MM.1S (cell line): ENCODE measurements around the gene SMURF1.

Source experiments
- DNase-seq: peaks from one replicate; pipeline ENCODE4 v3.0.0-alpha.2; 2015
- H2AFZ ChIP-seq: fragments of 300-600 bp; sonication (generic); 2 replicates; pipeline ENCODE4 v1.6.0; 2016; ENCODE audit warnings: antibody characterized with exemption, low read length
- H3F3A ChIP-seq: fragments of 300-600 bp; sonication (generic); 2 replicates; pipeline ENCODE4 v1.6.1; 2016; ENCODE audit warnings: mild to moderate bottlenecking, antibody characterized with exemption, low read length, moderate library complexity, mixed read lengths; ENCODE audit not compliant: insufficient read depth
- H3K27ac ChIP-seq: fragments of 300-600 bp; sonication (generic); 2 replicates; pipeline ENCODE4 v1.5.1; 2016; ENCODE audit warnings: mild to moderate bottlenecking, low read length
- H3K27me3 ChIP-seq: fragments of 300-600 bp; sonication (generic); replicated peaks from 2 replicates; pipeline ENCODE4 v1.6.0; 2016; ENCODE audit warnings: low read length; ENCODE audit not compliant: insufficient read depth
- H3K36me3 ChIP-seq: fragments of 300-600 bp; sonication (generic); replicated peaks from 2 replicates; pipeline ENCODE4 v1.6.1; 2016; ENCODE audit warnings: mild to moderate bottlenecking, low read length, mixed read lengths; ENCODE audit not compliant: insufficient read depth
- H3K4me1 ChIP-seq: fragments of 300-600 bp; sonication (generic); 2 replicates; pipeline ENCODE4 v1.6.1; 2016; ENCODE audit warnings: low read length, mixed read lengths
- H3K4me2 ChIP-seq: fragments of 300-600 bp; sonication (generic); 2 replicates; pipeline ENCODE4 v1.6.0; 2016; ENCODE audit warnings: low read depth, low read length
- H3K4me3 ChIP-seq: fragments of 300-600 bp; sonication (generic); 2 replicates; pipeline ENCODE4 v1.5.1; 2016; ENCODE audit warnings: low read length, mixed read lengths
- H3K79me2 ChIP-seq: fragments of 300-600 bp; sonication (generic); 2 replicates; pipeline ENCODE4 v1.6.1; 2016; ENCODE audit warnings: mixed run types, low read length, mixed read lengths
- H3K9ac ChIP-seq: fragments of 300-600 bp; sonication (generic); 2 replicates; pipeline ENCODE4 v1.6.1; 2016; ENCODE audit warnings: low read length, mixed read lengths
- H3K9me2 ChIP-seq: fragments of 300-600 bp; sonication (generic); replicated peaks from 2 replicates; pipeline ENCODE4 v1.6.1; 2016; ENCODE audit warnings: mild to moderate bottlenecking, low read length, mixed read lengths; ENCODE audit not compliant: insufficient read depth
- H3K9me3 ChIP-seq: fragments of 300-600 bp; sonication (generic); replicated peaks from 2 replicates; pipeline ENCODE4 v1.6.1; 2016; ENCODE audit warnings: mild to moderate bottlenecking, low read length, mixed read lengths; ENCODE audit not compliant: insufficient read depth
- H4K20me1 ChIP-seq: fragments of 300-600 bp; sonication (generic); 2 replicates; pipeline ENCODE4 v1.6.1; 2016; ENCODE audit warnings: mild to moderate bottlenecking, low read length, moderate library complexity, mixed read lengths; ENCODE audit not compliant: insufficient read depth
- EZH2 ChIP-seq: fragments of 300-600 bp; sonication (generic); optimal IDR thresholded peaks from 2 replicates; pipeline ENCODE3; 2017; ENCODE audit warnings: low read depth, mild to moderate bottlenecking, antibody characterized with exemption, low read length, mixed read lengths
- EZH2phosphoT487 ChIP-seq: fragments of 300-600 bp; sonication (generic); IDR thresholded peaks from 2 replicates; pipeline ENCODE4 v1.6.1; 2018; ENCODE audit warnings: antibody characterized with exemption, low read length
- TF ChIP-seq, protein P1 (sequence below): fragments of 300-600 bp; sonication (generic); IDR thresholded peaks from 2 replicates; pipeline ENCODE4 v1.5.1; 2016; ENCODE audit warnings: antibody characterized with exemption, low read length, mixed read lengths

SMURF1 gene

DNA sequence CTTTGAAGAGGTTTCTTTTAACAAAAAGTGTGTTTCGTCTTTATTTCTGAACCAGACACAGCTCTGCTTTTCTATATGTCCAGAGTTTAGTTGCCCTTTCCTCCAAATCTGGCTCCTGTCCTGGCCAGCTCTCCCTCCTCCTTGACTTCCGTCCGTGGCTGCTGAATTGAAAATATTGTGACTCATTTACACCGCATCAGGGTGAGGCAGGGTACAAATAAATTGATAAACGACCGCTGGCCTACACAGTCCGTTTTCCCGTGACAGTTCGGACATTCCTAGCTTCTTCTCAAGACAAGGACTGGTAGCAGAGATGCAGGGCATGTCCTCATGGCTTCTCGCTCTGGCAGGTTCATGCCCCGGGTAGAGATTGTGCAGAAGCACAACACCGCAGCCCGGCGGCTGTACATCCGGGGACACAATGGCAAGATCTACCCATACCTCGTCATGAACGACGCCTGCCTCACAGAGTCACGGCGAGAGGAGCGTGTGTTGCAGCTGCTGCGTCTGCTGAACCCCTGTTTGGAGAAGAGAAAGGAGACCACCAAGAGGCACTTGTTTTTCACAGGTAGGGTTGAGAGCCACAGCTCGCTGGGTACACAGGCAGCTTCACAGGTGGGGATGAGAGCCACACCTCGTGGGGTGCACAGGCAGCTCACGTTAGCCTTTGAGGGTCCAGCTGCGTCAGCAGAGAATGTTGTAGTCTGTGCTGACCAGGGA lies 139.0 kb downstream of the SMURF1 start:
- peaks cover 8% of the 10 kb centered on the region; the same call in 1 of the 2 replicates for H3K36me3 ChIP-seq
- no peaks in the 10 kb centered on the region for H3F3A ChIP-seq
- no peak overlapping the region for H3K4me2 ChIP-seq
- no peak for DNase-seq
- no peaks in the 10 kb centered on the region for H3K27me3 ChIP-seq
- no peak overlapping the region for H2AFZ ChIP-seq
- no peak overlapping the region for H3K27ac ChIP-seq
- H3K79me2 ChIP-seq: 0 out of 2 replicates have a peak, but pooled peaks cover 6% of the 10 kb centered on the region
- TF ChIP-seq, protein P1, sequence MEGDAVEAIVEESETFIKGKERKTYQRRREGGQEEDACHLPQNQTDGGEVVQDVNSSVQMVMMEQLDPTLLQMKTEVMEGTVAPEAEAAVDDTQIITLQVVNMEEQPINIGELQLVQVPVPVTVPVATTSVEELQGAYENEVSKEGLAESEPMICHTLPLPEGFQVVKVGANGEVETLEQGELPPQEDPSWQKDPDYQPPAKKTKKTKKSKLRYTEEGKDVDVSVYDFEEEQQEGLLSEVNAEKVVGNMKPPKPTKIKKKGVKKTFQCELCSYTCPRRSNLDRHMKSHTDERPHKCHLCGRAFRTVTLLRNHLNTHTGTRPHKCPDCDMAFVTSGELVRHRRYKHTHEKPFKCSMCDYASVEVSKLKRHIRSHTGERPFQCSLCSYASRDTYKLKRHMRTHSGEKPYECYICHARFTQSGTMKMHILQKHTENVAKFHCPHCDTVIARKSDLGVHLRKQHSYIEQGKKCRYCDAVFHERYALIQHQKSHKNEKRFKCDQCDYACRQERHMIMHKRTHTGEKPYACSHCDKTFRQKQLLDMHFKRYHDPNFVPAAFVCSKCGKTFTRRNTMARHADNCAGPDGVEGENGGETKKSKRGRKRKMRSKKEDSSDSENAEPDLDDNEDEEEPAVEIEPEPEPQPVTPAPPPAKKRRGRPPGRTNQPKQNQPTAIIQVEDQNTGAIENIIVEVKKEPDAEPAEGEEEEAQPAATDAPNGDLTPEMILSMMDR: no peak
- TF ChIP-seq EZH2phosphoT487 (no peak), EZH2 (no peak)
- H3K9ac ChIP-seq: no peak overlapping the region
- H3K4me1 ChIP-seq: no peaks in the 10 kb centered on the region
- H3K9me2 ChIP-seq: no peaks in the 10 kb centered on the region
- no peaks in the 10 kb centered on the region for H4K20me1 ChIP-seq
- no peaks in the 10 kb centered on the region for H3K9me3 ChIP-seq
- H3K4me3 ChIP-seq: no peak overlapping the region

DNA sequence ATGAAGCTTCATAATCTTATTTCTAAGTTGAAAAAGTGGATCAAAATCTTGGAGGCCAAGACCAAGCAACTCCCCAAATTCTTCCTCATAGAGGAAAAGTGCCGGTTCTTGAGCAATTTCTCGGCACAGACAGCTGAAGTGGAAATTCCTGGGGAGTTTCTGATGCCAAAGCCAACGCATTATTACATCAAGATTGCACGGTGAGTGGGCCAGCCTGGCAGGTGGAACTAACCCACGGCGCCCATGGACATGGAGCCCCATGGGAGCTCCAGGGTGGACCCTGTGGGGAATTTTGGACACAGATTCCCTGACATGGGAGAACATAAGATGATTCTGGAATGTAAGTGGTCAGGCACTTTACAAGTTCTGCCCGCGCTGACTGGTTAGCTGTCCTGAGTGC lies 139.7 kb downstream of the SMURF1 start:
- Histone ChIP-seq H3K27ac (no peak overlapping the region), H3K9me2 (no peaks in the 10 kb centered on the region), H3F3A (no peaks in the 10 kb centered on the region), H3K4me2 (no peak overlapping the region), H3K4me3 (no peak overlapping the region), H3K9ac (no peak overlapping the region), H3K27me3 (no peaks in the 10 kb centered on the region), H2AFZ (no peak overlapping the region), H3K9me3 (no peaks in the 10 kb centered on the region), H3K79me2 (0 out of 2 replicates have a peak, but pooled peaks cover 6% of the 10 kb centered on the region), H3K4me1 (no peaks in the 10 kb centered on the region), H3K36me3 (peaks cover 8% of the 10 kb centered on the region; the same call in 1 of the 2 replicates), H4K20me1 (no peaks in the 10 kb centered on the region)
- TF ChIP-seq EZH2 (no peak), EZH2phosphoT487 (no peak)
- TF ChIP-seq, protein P1: no peak
- DNase-seq: no peak

DNA sequence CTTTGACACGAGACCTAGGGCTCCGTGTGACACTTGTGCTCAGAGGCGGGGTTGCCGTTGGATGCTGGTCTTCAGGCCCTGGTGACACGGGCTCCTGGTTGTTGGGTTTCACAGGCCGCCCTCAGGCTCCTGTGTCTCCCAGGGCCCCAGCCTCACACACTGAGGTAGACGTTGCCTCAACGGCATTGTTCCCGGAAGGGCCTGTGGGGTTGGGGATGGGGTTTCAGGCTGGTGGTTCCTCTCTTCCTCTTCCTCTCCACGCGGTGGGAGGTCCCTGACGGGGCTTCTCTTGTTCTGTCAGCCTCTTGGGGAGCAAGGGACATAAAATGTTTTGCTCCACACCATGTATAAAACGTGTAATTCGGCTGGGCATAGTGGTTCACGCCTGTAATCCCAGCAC lies 140.5 kb downstream of the SMURF1 start:
- Histone ChIP-seq H3K27ac (no peak overlapping the region), H3K36me3 (peaks cover 8% of the 10 kb centered on the region; the same call in 1 of the 2 replicates)

More for the DNA sequence above, 140.5 kb downstream of the SMURF1 start:
- no peaks in the 10 kb centered on the region for H3K9me3 ChIP-seq
- DNase-seq: no peak
- H3K27me3 ChIP-seq: no peaks in the 10 kb centered on the region
- H4K20me1 ChIP-seq: no peaks in the 10 kb centered on the region
- H3K79me2 ChIP-seq: 0 out of 2 replicates have a peak, but pooled peaks cover 6% of the 10 kb centered on the region
- no peaks in the 10 kb centered on the region for H3K4me1 ChIP-seq
- TF ChIP-seq, protein P1: no peak
- TF ChIP-seq EZH2phosphoT487 (no peak), EZH2 (no peak)
- H2AFZ ChIP-seq: no peak overlapping the region
- H3K4me2 ChIP-seq: no peak overlapping the region
- H3F3A ChIP-seq: no peaks in the 10 kb centered on the region
- no peaks in the 10 kb centered on the region for H3K9me2 ChIP-seq
- no peak overlapping the region for H3K9ac ChIP-seq
- H3K4me3 ChIP-seq: no peak overlapping the region
